SK-N-MC (cell line): Measurements from ENCODE around the gene MAPRE3.

Experiments used
- EZH2 ChIP-seq: fragments of 200-600 bp; sonication (generic); IDR thresholded peaks from one replicate; pipeline ENCODE4 v1.6.1; 2017; ENCODE audit warnings: antibody characterized with exemption
- FOXP2 ChIP-seq: optimal IDR thresholded peaks from 2 replicates; pipeline ENCODE3; 2011; ENCODE audit warnings: mild to moderate bottlenecking, moderate library complexity; ENCODE audit not compliant: insufficient read depth; ENCODE audit errors: extremely low read length, control extremely low read depth
- POLR2AphosphoS5 ChIP-seq: IDR thresholded peaks from 2 replicates; pipeline ENCODE4 v1.6.1; 2012; ENCODE audit warnings: mild to moderate bottlenecking, low read depth, low read length, borderline replicate concordance

GRCh38 chr2:27039426-27039825 lies 69.0 kb downstream of the MAPRE3 start:
- TF ChIP-seq POLR2AphosphoS5 (no peak), EZH2 (no peak), FOXP2 (no peak)
